ENCODE data around the gene LDLR.

DNA sequence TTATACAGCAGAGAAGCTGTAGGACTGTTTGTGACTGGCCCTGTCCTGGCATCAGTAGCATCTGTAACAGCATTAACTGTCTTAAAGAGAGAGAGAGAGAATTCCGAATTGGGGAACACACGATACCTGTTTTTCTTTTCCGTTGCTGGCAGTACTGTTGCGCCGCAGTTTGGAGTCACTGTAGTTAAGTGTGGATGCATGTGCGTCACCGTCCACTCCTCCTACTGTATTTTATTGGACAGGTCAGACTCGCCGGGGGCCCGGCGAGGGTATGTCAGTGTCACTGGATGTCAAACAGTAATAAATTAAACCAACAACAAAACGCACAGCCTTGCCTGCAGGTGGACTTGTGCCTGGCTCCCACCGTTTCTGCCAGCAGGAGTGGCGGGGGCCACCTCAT, 27.3 kb upstream of the LDLR start:
- TF ChIP-seq, protein P1, sequence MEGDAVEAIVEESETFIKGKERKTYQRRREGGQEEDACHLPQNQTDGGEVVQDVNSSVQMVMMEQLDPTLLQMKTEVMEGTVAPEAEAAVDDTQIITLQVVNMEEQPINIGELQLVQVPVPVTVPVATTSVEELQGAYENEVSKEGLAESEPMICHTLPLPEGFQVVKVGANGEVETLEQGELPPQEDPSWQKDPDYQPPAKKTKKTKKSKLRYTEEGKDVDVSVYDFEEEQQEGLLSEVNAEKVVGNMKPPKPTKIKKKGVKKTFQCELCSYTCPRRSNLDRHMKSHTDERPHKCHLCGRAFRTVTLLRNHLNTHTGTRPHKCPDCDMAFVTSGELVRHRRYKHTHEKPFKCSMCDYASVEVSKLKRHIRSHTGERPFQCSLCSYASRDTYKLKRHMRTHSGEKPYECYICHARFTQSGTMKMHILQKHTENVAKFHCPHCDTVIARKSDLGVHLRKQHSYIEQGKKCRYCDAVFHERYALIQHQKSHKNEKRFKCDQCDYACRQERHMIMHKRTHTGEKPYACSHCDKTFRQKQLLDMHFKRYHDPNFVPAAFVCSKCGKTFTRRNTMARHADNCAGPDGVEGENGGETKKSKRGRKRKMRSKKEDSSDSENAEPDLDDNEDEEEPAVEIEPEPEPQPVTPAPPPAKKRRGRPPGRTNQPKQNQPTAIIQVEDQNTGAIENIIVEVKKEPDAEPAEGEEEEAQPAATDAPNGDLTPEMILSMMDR (IDR thresholded peaks at IDR 0.05), result no peak
- TF ChIP-seq POLR2A (IDR thresholded peaks at IDR 0.05), result no peak
